Sigmoid colon (tissue), 7 donors: ENCODE measurements around the gene CDH20. TPM values are rescaled to one million over a fixed set of nuclear protein-coding genes. Genes with fewer than 3 reads are reported as not detected.

Experiments used
- DNase-seq: peaks from one replicate; pipeline ENCODE4 v3.0.0-alpha.2; 2019
- H3K27ac ChIP-seq, 4 donors: fragments of 200-600 bp; sonication (generic); one replicate each; pipeline ENCODE4 v1.5.1; 2016 to 2019; ENCODE audit warnings: mild to moderate bottlenecking in 1 of 4
- H3K27me3 ChIP-seq, 3 donors: fragments of 200-600 bp; sonication (generic); one replicate each; pipeline ENCODE4 v1.5.1; 2019; ENCODE audit warnings: mild to moderate bottlenecking in 1 of 3
- H3K36me3 ChIP-seq, 4 donors: fragments of 200-600 bp; sonication (generic); one replicate each; pipeline ENCODE4 v1.5.1; 2016 to 2019
- H3K4me1 ChIP-seq, 4 donors: fragments of 200-600 bp; sonication (generic); one replicate each; pipeline ENCODE4 v1.5.1; 2017 to 2019
- H3K4me3 ChIP-seq, 4 donors: fragments of 200-600 bp; sonication (generic); one replicate each; pipeline ENCODE4 v1.5.1; 2017 to 2019; ENCODE audit warnings: mild to moderate bottlenecking in 2 of 4, moderate library complexity in 1 of 4
- H3K9me3 ChIP-seq, 4 donors: fragments of 200-600 bp in 3 of 4; sonication (generic) in 3 of 4; one replicate each; pipeline versions ENCODE4 v1.5.1 to v1.6.1; 2013 to 2019
- EP300 ChIP-seq, 4 donors: sonication (generic); formaldehyde crosslinking; IDR thresholded peaks; one replicate each; pipeline ENCODE4 v1.6.1; 2017; ENCODE audit warnings: antibody characterized with exemption in 4 of 4
- POLR2A ChIP-seq, 2 donors: fragments of 450-650 bp; IDR thresholded peaks; one replicate each; pipeline ENCODE4 v1.6.1; 2016; ENCODE audit warnings: antibody characterized with exemption in 2 of 2, mild to moderate bottlenecking in 2 of 2, moderate library complexity in 2 of 2
- POLR2AphosphoS5 ChIP-seq, 4 donors: sonication (generic); formaldehyde crosslinking; IDR thresholded peaks; one replicate each; pipeline ENCODE4 v1.6.1; 2017; ENCODE audit warnings: antibody characterized with exemption in 4 of 4
- WGBS, 2 donors: extraction: QIAGEN DNeasy Blood & Tissue Kit; methylation state at CpG; one replicate each; pipeline ENCODE4 v1.1.7; 2013; 5-methylcytosine and 5-hydroxymethylcytosine counted together
- intact Hi-C: fragments of 100-400 bp; cut with DNase I; formaldehyde crosslinking; loops from one replicate; pipeline ENCODE4 v1.15.1; 2023
- polyA plus RNA-seq, 3 donors: library from polyadenylated mRNA; stranded (reverse); fragments of 200-250 nt; gene quantifications; one replicate each; pipeline ENCODE4 v1.2.3, GENCODE V29; 2013
- total RNA-seq, 4 donors: library from RNA; depleted of rRNA; stranded (reverse); fragments of >200 nt; gene quantifications; one replicate each; pipeline ENCODE4 v1.1.0, GENCODE V29; 2016
- TF ChIP-seq, protein P1 (sequence below), 4 experiments: fragments of 450-650 bp in 3 of 4; fragments of 200-600 bp in 1 of 4; IDR thresholded peaks; one replicate each; pipeline ENCODE4 v1.5.1; 2016 to 2019; ENCODE audit warnings: antibody characterized with exemption in 4 of 4, mild to moderate bottlenecking in 3 of 4, moderate library complexity in 2 of 4
- donor health status: healthy with polysubstance abuse.
- donor health status: Bipolar disorder and iron deficiency.
- donor health status: healthy.

Gene CDH20
- total and polyA plus RNA-seq, 7 donors: under 0.01 to 0.33 (median 0.21) TPM; not detected in 3

GRCh38 chr18:61503688-61504087 is 170.5 kb downstream of the CDH20 start:
- Histone ChIP-seq H3K27ac (no peak overlapping the region), H3K4me1 (no peaks in the 10 kb centered on the region), H3K4me3 (no peak overlapping the region), H3K27me3 (no peaks in the 10 kb centered on the region), H3K9me3 (no peaks in the 10 kb centered on the region), H3K36me3 (no peaks in the 10 kb centered on the region)
- no peak for DNase-seq
- WGBS, 2 donors: 57 to 60% methylated on average over 3 of the region's 3 CpGs
- intact Hi-C loops: loop anchor here (5.0 to 10.0 kb wide), 2 partner anchors 819 to 1516 kb away; no protein-coding TSS in a partner anchor
- no peak for TF ChIP-seq POLR2AphosphoS5 (IDR thresholded peaks at IDR 0.05)
- no peak for TF ChIP-seq EP300 (IDR thresholded peaks at IDR 0.05)
- TF ChIP-seq, protein P1, sequence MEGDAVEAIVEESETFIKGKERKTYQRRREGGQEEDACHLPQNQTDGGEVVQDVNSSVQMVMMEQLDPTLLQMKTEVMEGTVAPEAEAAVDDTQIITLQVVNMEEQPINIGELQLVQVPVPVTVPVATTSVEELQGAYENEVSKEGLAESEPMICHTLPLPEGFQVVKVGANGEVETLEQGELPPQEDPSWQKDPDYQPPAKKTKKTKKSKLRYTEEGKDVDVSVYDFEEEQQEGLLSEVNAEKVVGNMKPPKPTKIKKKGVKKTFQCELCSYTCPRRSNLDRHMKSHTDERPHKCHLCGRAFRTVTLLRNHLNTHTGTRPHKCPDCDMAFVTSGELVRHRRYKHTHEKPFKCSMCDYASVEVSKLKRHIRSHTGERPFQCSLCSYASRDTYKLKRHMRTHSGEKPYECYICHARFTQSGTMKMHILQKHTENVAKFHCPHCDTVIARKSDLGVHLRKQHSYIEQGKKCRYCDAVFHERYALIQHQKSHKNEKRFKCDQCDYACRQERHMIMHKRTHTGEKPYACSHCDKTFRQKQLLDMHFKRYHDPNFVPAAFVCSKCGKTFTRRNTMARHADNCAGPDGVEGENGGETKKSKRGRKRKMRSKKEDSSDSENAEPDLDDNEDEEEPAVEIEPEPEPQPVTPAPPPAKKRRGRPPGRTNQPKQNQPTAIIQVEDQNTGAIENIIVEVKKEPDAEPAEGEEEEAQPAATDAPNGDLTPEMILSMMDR (IDR thresholded peaks at IDR 0.05): no peak
- no peak for TF ChIP-seq POLR2A (IDR thresholded peaks at IDR 0.05)

DNA sequence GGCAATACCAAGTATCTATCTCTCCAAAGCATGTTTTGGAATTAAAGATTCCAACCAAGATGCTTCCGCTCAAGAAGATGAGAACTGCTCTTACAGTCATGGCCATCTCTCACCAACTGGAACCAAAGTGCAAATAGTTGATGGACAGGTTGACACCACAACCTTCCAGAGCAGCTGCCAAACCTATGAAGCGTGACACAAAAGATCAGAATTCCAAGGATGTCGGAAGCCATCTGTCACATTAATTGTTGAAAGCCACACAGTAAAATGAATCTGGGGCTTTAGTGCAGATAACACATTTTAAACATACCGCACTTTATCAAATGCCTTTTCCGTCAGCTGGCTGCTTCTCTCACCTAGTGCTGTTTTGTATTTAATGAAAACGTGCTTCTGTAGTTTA is 195.7 kb downstream of the CDH20 start:
- 91 to 95% methylated on average over 6 of the region's 6 CpGs for WGBS, 2 donors
- intact Hi-C loops: no loop called here
- no peak for DNase-seq

DNA sequence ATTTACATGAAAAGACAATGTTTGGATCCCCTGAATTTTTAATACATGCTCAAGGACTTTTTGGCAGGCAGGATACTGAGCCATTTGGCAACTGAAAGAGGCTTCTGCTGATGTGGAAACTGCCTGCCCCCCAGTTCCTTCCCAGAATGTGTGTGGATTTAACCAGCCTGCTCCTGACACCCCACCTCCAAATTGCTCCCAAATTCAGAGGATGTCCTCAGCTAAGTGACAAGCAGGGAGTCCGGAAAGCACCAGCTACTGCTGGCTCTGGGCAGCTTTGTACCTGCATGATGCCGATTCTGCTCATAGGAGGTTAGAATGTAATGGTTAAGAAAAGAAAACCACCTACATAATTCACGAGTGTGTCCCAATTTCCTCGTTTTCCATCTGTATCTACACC is 197.5 kb downstream of the CDH20 start:
- Histone ChIP-seq H3K27ac (no peak overlapping the region), H3K4me1 (no peaks in the 10 kb centered on the region), H3K4me3 (no peak overlapping the region), H3K27me3 (no peaks in the 10 kb centered on the region), H3K36me3 (no peaks in the 10 kb centered on the region), H3K9me3 (no peaks in the 10 kb centered on the region)
- no peak for DNase-seq
- TF ChIP-seq POLR2AphosphoS5 (IDR thresholded peaks at IDR 0.05) (no peak), POLR2A (IDR thresholded peaks at IDR 0.05) (no peak), EP300 (IDR thresholded peaks at IDR 0.05) (no peak)
- TF ChIP-seq, protein P1 (IDR thresholded peaks at IDR 0.05): no peak
- intact Hi-C loops: no loop called here
- 71 to 76% methylated on average over 4 of the region's 4 CpGs for WGBS, 2 donors

More for the DNA sequence above, 195.7 kb downstream of the CDH20 start:
- no peaks in the 10 kb centered on the region for H3K36me3 ChIP-seq
- H3K4me3 ChIP-seq: no peak overlapping the region
- H3K9me3 ChIP-seq: no peaks in the 10 kb centered on the region
- no peaks in the 10 kb centered on the region for H3K4me1 ChIP-seq
- no peak for TF ChIP-seq POLR2AphosphoS5 (IDR thresholded peaks at IDR 0.05)
- TF ChIP-seq, protein P1 (IDR thresholded peaks at IDR 0.05): no peak
- no peaks in the 10 kb centered on the region for H3K27me3 ChIP-seq
- no peak overlapping the region for H3K27ac ChIP-seq

DNA sequence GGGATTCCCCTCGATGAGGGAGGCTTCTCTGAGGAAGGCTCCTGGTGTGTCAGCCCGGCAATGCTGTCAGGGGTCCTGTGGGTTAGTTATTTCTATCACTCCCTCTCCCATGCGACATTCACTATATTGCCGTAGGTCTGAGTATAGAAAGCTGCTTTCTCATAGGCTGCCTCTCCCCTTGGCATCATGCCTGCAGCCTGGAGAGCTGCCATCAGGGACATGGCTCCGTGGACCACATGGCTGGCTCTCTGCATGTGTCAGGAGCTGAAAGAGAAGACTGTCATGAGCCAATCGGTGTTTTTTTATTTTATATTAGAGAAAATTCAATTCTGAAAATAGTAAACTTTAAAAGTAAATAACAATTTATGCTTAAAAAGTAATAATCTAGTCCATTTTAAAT is 198.0 kb downstream of the CDH20 start:
- no peaks in the 10 kb centered on the region for H3K36me3 ChIP-seq
- H3K4me1 ChIP-seq: no peaks in the 10 kb centered on the region
- DNase-seq: no peak
- intact Hi-C loops: no loop called here
- TF ChIP-seq POLR2AphosphoS5 (IDR thresholded peaks at IDR 0.05) (no peak), EP300 (IDR thresholded peaks at IDR 0.05) (no peak), POLR2A (IDR thresholded peaks at IDR 0.05) (no peak)
- TF ChIP-seq, protein P1 (IDR thresholded peaks at IDR 0.05): no peak
- H3K9me3 ChIP-seq: no peaks in the 10 kb centered on the region
- H3K27me3 ChIP-seq: no peaks in the 10 kb centered on the region
- 68 to 76% methylated on average over 6 of the region's 6 CpGs for WGBS, 2 donors
- no peak overlapping the region for H3K4me3 ChIP-seq
- no peak overlapping the region for H3K27ac ChIP-seq

GRCh38 chr18:61531891-61532290 is 198.7 kb downstream of the CDH20 start:
- TF ChIP-seq POLR2AphosphoS5 (IDR thresholded peaks at IDR 0.05): no peak
- TF ChIP-seq EP300 (IDR thresholded peaks at IDR 0.05): no peak
- TF ChIP-seq, protein P1 (IDR thresholded peaks at IDR 0.05): no peak
- no peak overlapping the region for H3K4me3 ChIP-seq
- H3K27ac ChIP-seq: no peak overlapping the region
- H3K36me3 ChIP-seq: no peaks in the 10 kb centered on the region
- no peaks in the 10 kb centered on the region for H3K4me1 ChIP-seq
- intact Hi-C loops: no loop called here
- DNase-seq: no peak
- H3K27me3 ChIP-seq: no peaks in the 10 kb centered on the region
- WGBS, 2 donors: 66 to 92% methylated on average over 2 of the region's 2 CpGs
- H3K9me3 ChIP-seq: no peaks in the 10 kb centered on the region
